HepG2 (cell line): ENCODE measurements around the gene NLRC3. TPM values are rescaled to one million over a fixed set of nuclear protein-coding genes. Genes with fewer than 3 reads are reported as not detected.

Experiments used
- ATAC-seq: fragments of 200-7000 bp; cut with Tn5 transposase; 3 replicates; pipeline ENCODE4 v1.9.1; 2020; ENCODE audit warnings: mild to moderate bottlenecking, moderate library complexity
- BruUV-seq: library from RNA; stranded (reverse); fragments of 400-500 nt; replicated peaks from 2 replicates; lab custom pipeline; 2021; lab: Mats Ljungman, UMichigan
- CTCF ChIA-PET: fragments of 300-600 bp; formaldehyde crosslinking; extraction: SDS; loops from one replicate; lab custom pipeline; 2021; ENCODE audit warnings: low total read pairs, inconsistent platforms, low intra/inter-chr PET ratio; lab: Yijun Ruan, JAX
- POLR2A ChIA-PET: fragments of 350-600 bp; sonication (Branson Sonifier 250); formaldehyde crosslinking; loops from one replicate; lab custom pipeline; 2020; ENCODE audit warnings: antibody characterized with exemption, inconsistent platforms; lab: Yijun Ruan, JAX
- DNase-seq: peaks from one replicate; pipeline ENCODE4 v3.0.0-alpha.2; 2015; ENCODE audit warnings: low spot score
- FAIRE-seq: peaks from 3 replicates; lab custom pipeline; 2011; peaks lifted over from hg19 to GRCh38; lab: Jason Lieb, UNC
- H2AFZ ChIP-seq: one replicate; pipeline ENCODE4 v1.6.1; 2011; ENCODE audit warnings: low read length, inconsistent platforms
- H3K27ac ChIP-seq: fragments of 300-600 bp; 3 replicates; pipeline ENCODE4 v1.8.0; 2011; ENCODE audit warnings: mixed run types, mild to moderate bottlenecking, mixed read lengths, low read length, inconsistent platforms; ENCODE audit not compliant: insufficient read depth; ENCODE audit errors: extremely low read length
- H3K27me3 ChIP-seq, 2 experiments: fragments of 200-600 bp in 1 of 2; 2 replicates in 1 of 2; 3 replicates in 1 of 2; pipeline versions ENCODE4 v1.6.0 to v1.8.0; 2011; ENCODE audit warnings: low read length in 2 of 2, mild to moderate bottlenecking in 2 of 2, moderate library complexity in 2 of 2, inconsistent platforms in 1 of 2; ENCODE audit not compliant: insufficient read depth in 2 of 2, control insufficient read depth in 1 of 2
- H3K36me3 ChIP-seq, 2 experiments: fragments of 200-600 bp in 1 of 2; replicated peaks in 1 of 2; 2 replicates in 1 of 2; 3 replicates in 1 of 2; pipeline versions ENCODE4 v1.5.1 to v1.8.0; 2011; ENCODE audit warnings: low read length in 2 of 2, inconsistent platforms in 1 of 2; ENCODE audit not compliant: insufficient read depth in 2 of 2, control insufficient read depth in 1 of 2
- H3K4me1 ChIP-seq: 2 replicates; pipeline ENCODE4 v1.5.1; 2012; ENCODE audit warnings: low read length, inconsistent platforms; ENCODE audit not compliant: insufficient read depth
- H3K4me2 ChIP-seq: 2 replicates; pipeline ENCODE4 v1.6.0; 2011; ENCODE audit warnings: low read depth, low read length, inconsistent platforms
- H3K4me3 ChIP-seq, 3 experiments: fragments of 200-600 bp in 1 of 3; sonication (generic), shearing (Covaris generic) in 1 of 3; replicated peaks in 1 of 3; 2 replicates each; pipeline ENCODE4 v1.5.1; 2011 to 2016; ENCODE audit warnings: low read length in 3 of 3, inconsistent platforms in 2 of 3, low read depth in 2 of 3, mild to moderate bottlenecking in 2 of 3, control low read depth in 1 of 3, mixed read lengths in 1 of 3; ENCODE audit not compliant: insufficient read depth in 1 of 3
- H3K79me2 ChIP-seq: one replicate; pipeline ENCODE4 v1.6.1; 2011; ENCODE audit warnings: low read length, inconsistent platforms; ENCODE audit not compliant: insufficient read depth
- H3K9ac ChIP-seq: 2 replicates; pipeline ENCODE4 v1.6.0; 2011; ENCODE audit warnings: mild to moderate bottlenecking, low read depth, low read length, inconsistent platforms; ENCODE audit not compliant: insufficient read depth
- H3K9me3 ChIP-seq: 2 replicates; pipeline ENCODE4 v1.5.1; 2012; ENCODE audit warnings: mild to moderate bottlenecking, low read length
- H4K20me1 ChIP-seq: 2 replicates; pipeline ENCODE4 v1.6.0; 2011; ENCODE audit warnings: inconsistent platforms, mild to moderate bottlenecking, low read length, moderate library complexity; ENCODE audit not compliant: insufficient read depth
- HMGXB3 ChIP-seq: sonication (generic); formaldehyde crosslinking; IDR thresholded peaks from 2 replicates; pipeline ENCODE4 v1.4.0; 2020; ENCODE audit warnings: missing genetic modification reagents, borderline replicate concordance
- JUNB ChIP-seq: sonication (generic); formaldehyde crosslinking; IDR thresholded peaks from 2 replicates; pipeline ENCODE4 v1.8.0; 2022; ENCODE audit warnings: missing genetic modification reagents, mild to moderate bottlenecking, borderline replicate concordance
- MYC ChIP-seq: sonication (generic); formaldehyde crosslinking; IDR thresholded peaks from 2 replicates; pipeline ENCODE4 v1.9.0; 2021; ENCODE audit warnings: missing genetic modification reagents, borderline replicate concordance
- NONO ChIP-seq, 2 experiments: fragments of 450-650 bp in 1 of 2; sonication (generic) in 1 of 2; formaldehyde crosslinking in 1 of 2; IDR thresholded peaks in 1 of 2; conservative IDR thresholded peaks in 1 of 2; 2 replicates each; pipeline versions ENCODE4 v1.6.1 to v1.8.0; 2017 to 2022; ENCODE audit warnings: mild to moderate bottlenecking in 1 of 2, missing genetic modification reagents in 1 of 2, moderate library complexity in 1 of 2
- PITX1 ChIP-seq: sonication (generic); formaldehyde crosslinking; IDR thresholded peaks from 2 replicates; pipeline ENCODE4 v1.5.1; 2020; ENCODE audit warnings: mild to moderate bottlenecking, missing genetic modification reagents
- ZNF660 ChIP-seq: sonication (generic); formaldehyde crosslinking; IDR thresholded peaks from 2 replicates; pipeline ENCODE4 v1.5.1; 2020; ENCODE audit warnings: mild to moderate bottlenecking, low read depth, missing genetic modification reagents, borderline replicate concordance
- WGBS: methylation state at CpG from one replicate; pipeline ENCODE4 v1.1.6; 2017; ENCODE audit warnings: low lambda C conversion rate; 5-methylcytosine and 5-hydroxymethylcytosine counted together
- in situ Hi-C: cut with HindIII; loops from 2 replicates; pipeline ENCODE4 v1.10.0; 2017; ENCODE audit warnings: low pct_unique_long_range_greater_than_20kb; ENCODE audit not compliant: extremely low pct_ligation_motif_present
- intact Hi-C: fragments of 100-400 bp; cut with micrococcal nuclease; formaldehyde crosslinking; loops from one replicate; pipeline ENCODE4 v1.10.0; 2022; ENCODE audit not compliant: unreplicated experiment
- polyA plus RNA-seq, 8 experiments: library from polyadenylated mRNA; depleted of rRNA in 3 of 8; stranded (reverse) in 7 of 8; unstranded in 1 of 8; fragments of >200 nt; fragmentation: Illumina TruSeq in 4 of 8; extraction: Trizol in 4 of 8; gene quantifications; 2 replicates each; pipeline versions ENCODE4 v1.2.1 to v1.2.3, GENCODE V29; 2011 to 2016; ENCODE audit warnings: low read depth in 4 of 8, missing spikeins in 1 of 8, mixed read lengths in 1 of 8; ENCODE audit not compliant: insufficient read depth in 1 of 8
- total RNA-seq, 5 experiments: library from RNA; depleted of rRNA; stranded (reverse); fragments of >200 nt; fragmentation: Illumina TruSeq; extraction: Trizol; gene quantifications; 2 replicates each; pipeline ENCODE4 v1.2.3, GENCODE V29; 2016; ENCODE audit warnings: low read depth in 1 of 5
- TF ChIP-seq, protein P1 (sequence below): sonication (generic); formaldehyde crosslinking; IDR thresholded peaks from 2 replicates; pipeline ENCODE4 v1.8.1; 2023; ENCODE audit warnings: missing genetic modification reagents, mild to moderate bottlenecking, borderline replicate concordance
- TF ChIP-seq, protein P2 (sequence below): sonication (generic); formaldehyde crosslinking; IDR thresholded peaks from 2 replicates; pipeline ENCODE4 v1.4.0; 2020; ENCODE audit warnings: mild to moderate bottlenecking, missing genetic modification reagents
- TF ChIP-seq, protein P3 (sequence below): sonication (generic); formaldehyde crosslinking; IDR thresholded peaks from 2 replicates; pipeline ENCODE4 v1.5.0; 2020; ENCODE audit warnings: mild to moderate bottlenecking, missing genetic modification reagents, borderline replicate concordance
- TF ChIP-seq, protein P4 (sequence below): IDR thresholded peaks from 2 replicates; pipeline ENCODE4 v1.6.1; 2016; ENCODE audit warnings: mild to moderate bottlenecking, missing biosample characterization, missing genetic modification reagents

NLRC3 gene
- total and polyA plus RNA-seq, 2 of the 13 experiments (the other 11 are each of a cell fraction or from before 2014, with no cell fraction given), result not detected

DNA sequence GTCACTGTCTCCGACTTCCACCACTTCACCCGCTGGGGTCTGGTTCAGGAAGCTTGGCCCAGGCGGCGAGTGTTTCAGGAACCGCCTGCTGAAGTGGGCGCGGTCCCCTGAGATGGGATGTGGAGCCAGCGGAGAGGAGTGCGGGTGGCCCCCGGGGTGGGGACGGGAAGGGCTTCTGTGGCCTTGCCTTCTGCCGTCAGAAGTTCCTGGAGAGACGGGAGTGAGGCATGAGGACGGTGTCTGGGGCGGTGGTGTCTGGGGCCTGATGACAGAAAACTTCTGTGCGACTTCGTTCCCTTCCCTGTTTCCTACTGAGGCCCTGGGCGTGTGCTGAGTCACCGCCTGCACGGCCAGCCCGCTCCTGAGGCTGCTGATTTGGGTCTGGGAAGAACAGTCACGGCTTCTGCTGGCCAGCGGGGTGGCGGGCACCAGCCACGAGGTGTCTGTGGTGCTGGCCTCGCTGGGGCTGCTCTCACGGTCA, 12.3 kb upstream of the NLRC3 start:
- Histone ChIP-seq H3K36me3 (0 out of 5 replicates have a peak, but pooled peaks cover 0 to 4% of the 10 kb centered on the region in 2 experiments), H3K4me2 (no peak overlapping the region), H3K4me3 (no peak overlapping the region), H3K4me1 (no peaks in the 10 kb centered on the region), H3K9me3 (no peaks in the 10 kb centered on the region), H4K20me1 (no peaks in the 10 kb centered on the region), H3K9ac (no peak overlapping the region), H2AFZ (no peak overlapping the region), H3K27ac (no peak overlapping the region), H3K27me3 (no peaks in the 10 kb centered on the region), H3K79me2 (no peaks in the 10 kb centered on the region)
- FAIRE-seq (no peak), ATAC-seq (no peak), DNase-seq (no peak)
- BruUV-seq, result no TSS peak
- TF ChIP-seq JUNB (CRISPR knock-in tag), result no peak
- TF ChIP-seq, protein P1, sequence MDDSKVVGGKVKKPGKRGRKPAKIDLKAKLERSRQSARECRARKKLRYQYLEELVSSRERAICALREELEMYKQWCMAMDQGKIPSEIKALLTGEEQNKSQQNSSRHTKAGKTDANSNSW, result no peak
- no peak for TF ChIP-seq ZNF660 (CRISPR knock-in tag)
- no peak for TF ChIP-seq HMGXB3 (CRISPR knock-in tag)
- no peak for TF ChIP-seq NONO (IDR thresholded peaks at IDR 0.05)
- no peak for TF ChIP-seq NONO (CRISPR knock-in tag; conservative IDR thresholded peaks at IDR 0.05)
- TF ChIP-seq, protein P2, sequence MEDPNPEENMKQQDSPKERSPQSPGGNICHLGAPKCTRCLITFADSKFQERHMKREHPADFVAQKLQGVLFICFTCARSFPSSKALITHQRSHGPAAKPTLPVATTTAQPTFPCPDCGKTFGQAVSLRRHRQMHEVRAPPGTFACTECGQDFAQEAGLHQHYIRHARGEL (CRISPR knock-in tag), result no peak
- TF ChIP-seq MYC, result no peak
- TF ChIP-seq, protein P3, sequence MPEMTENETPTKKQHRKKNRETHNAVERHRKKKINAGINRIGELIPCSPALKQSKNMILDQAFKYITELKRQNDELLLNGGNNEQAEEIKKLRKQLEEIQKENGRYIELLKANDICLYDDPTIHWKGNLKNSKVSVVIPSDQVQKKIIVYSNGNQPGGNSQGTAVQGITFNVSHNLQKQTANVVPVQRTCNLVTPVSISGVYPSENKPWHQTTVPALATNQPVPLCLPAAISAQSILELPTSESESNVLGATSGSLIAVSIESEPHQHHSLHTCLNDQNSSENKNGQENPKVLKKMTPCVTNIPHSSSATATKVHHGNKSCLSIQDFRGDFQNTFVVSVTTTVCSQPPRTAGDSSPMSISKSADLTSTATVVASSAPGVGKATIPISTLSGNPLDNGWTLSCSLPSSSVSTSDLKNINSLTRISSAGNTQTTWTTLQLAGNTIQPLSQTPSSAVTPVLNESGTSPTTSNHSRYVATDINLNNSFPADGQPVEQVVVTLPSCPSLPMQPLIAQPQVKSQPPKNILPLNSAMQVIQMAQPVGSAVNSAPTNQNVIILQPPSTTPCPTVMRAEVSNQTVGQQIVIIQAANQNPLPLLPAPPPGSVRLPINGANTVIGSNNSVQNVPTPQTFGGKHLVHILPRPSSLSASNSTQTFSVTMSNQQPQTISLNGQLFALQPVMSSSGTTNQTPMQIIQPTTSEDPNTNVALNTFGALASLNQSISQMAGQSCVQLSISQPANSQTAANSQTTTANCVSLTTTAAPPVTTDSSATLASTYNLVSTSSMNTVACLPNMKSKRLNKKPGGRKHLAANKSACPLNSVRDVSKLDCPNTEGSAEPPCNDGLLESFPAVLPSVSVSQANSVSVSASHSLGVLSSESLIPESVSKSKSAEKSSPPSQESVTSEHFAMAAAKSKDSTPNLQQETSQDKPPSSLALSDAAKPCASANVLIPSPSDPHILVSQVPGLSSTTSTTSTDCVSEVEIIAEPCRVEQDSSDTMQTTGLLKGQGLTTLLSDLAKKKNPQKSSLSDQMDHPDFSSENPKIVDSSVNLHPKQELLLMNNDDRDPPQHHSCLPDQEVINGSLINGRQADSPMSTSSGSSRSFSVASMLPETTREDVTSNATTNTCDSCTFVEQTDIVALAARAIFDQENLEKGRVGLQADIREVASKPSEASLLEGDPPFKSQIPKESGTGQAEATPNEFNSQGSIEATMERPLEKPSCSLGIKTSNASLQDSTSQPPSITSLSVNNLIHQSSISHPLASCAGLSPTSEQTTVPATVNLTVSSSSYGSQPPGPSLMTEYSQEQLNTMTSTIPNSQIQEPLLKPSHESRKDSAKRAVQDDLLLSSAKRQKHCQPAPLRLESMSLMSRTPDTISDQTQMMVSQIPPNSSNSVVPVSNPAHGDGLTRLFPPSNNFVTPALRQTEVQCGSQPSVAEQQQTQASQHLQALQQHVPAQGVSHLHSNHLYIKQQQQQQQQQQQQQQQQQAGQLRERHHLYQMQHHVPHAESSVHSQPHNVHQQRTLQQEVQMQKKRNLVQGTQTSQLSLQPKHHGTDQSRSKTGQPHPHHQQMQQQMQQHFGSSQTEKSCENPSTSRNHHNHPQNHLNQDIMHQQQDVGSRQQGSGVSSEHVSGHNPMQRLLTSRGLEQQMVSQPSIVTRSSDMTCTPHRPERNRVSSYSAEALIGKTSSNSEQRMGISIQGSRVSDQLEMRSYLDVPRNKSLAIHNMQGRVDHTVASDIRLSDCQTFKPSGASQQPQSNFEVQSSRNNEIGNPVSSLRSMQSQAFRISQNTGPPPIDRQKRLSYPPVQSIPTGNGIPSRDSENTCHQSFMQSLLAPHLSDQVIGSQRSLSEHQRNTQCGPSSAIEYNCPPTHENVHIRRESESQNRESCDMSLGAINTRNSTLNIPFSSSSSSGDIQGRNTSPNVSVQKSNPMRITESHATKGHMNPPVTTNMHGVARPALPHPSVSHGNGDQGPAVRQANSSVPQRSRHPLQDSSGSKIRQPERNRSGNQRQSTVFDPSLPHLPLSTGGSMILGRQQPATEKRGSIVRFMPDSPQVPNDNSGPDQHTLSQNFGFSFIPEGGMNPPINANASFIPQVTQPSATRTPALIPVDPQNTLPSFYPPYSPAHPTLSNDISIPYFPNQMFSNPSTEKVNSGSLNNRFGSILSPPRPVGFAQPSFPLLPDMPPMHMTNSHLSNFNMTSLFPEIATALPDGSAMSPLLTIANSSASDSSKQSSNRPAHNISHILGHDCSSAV (CRISPR knock-in tag), result no peak
- TF ChIP-seq, protein P4, sequence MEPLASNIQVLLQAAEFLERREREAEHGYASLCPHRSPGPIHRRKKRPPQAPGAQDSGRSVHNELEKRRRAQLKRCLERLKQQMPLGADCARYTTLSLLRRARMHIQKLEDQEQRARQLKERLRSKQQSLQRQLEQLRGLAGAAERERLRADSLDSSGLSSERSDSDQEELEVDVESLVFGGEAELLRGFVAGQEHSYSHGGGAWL, result no peak
- no peak for TF ChIP-seq PITX1 (CRISPR knock-in tag)
- CTCF ChIA-PET, result no interaction called here
- in situ Hi-C loops, result no loop called here
- intact Hi-C loops, result no loop called here
- POLR2A ChIA-PET, result no interaction called here
- 97% methylated on average over 16 of the region's 27 CpGs for WGBS
